Fibroblast of lung (primary cell): Measurements from ENCODE around the gene OTOA. TPM values are rescaled to one million over a fixed set of nuclear protein-coding genes. Genes with fewer than 3 reads are reported as not detected.
A peak's percentile ranks its signal among the peaks of the same experiment; 100 is the strongest.

Source experiments
- DNase-seq, 2 donors: peaks; one replicate each; pipeline versions ENCODE4 v3.0.0 to v3.0.0-alpha.2; 2010; ENCODE audit warnings: low read depth in 2 of 2
- H2AFZ ChIP-seq: 2 replicates; pipeline ENCODE4 v1.5.1; 2012; ENCODE audit warnings: low read length, control low read depth, inconsistent platforms
- H3K27ac ChIP-seq: 2 replicates; pipeline ENCODE4 v1.5.1; 2011; ENCODE audit warnings: low read length, control low read depth; ENCODE audit not compliant: insufficient read depth
- H3K27me3 ChIP-seq: 2 replicates; pipeline ENCODE4 v1.5.1; 2011; ENCODE audit warnings: mild to moderate bottlenecking, low read length; ENCODE audit not compliant: control insufficient read depth, insufficient read depth
- H3K36me3 ChIP-seq: 2 replicates; pipeline ENCODE4 v1.5.1; 2011; ENCODE audit warnings: low read length; ENCODE audit not compliant: control insufficient read depth, insufficient read depth
- H3K4me1 ChIP-seq: 2 replicates; pipeline ENCODE4 v1.5.1; 2011; ENCODE audit warnings: low read length; ENCODE audit not compliant: control insufficient read depth, insufficient read depth; ENCODE audit errors: extremely low read depth
- H3K4me2 ChIP-seq: 2 replicates; pipeline ENCODE4 v1.5.1; 2011; ENCODE audit warnings: low read length, control low read depth; ENCODE audit not compliant: insufficient read depth; ENCODE audit errors: extremely low read depth
- H3K4me3 ChIP-seq, 4 experiments: fragments of 200-600 bp in 1 of 4; sonication (generic) in 1 of 4; replicated peaks in 1 of 4; 2 replicates each; pipeline ENCODE4 v1.5.1; 2011 to 2016; ENCODE audit warnings: low read length in 4 of 4, low read depth in 3 of 4, mild to moderate bottlenecking in 3 of 4, control low read depth in 2 of 4, inconsistent platforms in 1 of 4, mixed read lengths in 1 of 4; ENCODE audit not compliant: insufficient read depth in 1 of 4; ENCODE audit errors: control extremely low read depth in 1 of 4
- H3K79me2 ChIP-seq: 2 replicates; pipeline ENCODE4 v1.5.1; 2012; ENCODE audit warnings: mild to moderate bottlenecking, low read length, inconsistent platforms; ENCODE audit not compliant: control insufficient read depth, insufficient read depth
- H3K9ac ChIP-seq: 2 replicates; pipeline ENCODE4 v1.5.1; 2011; ENCODE audit warnings: mild to moderate bottlenecking, low read length, control low read depth; ENCODE audit not compliant: insufficient read depth
- H3K9me3 ChIP-seq: 2 replicates; pipeline ENCODE4 v1.5.1; 2012; ENCODE audit warnings: low read depth, low read length; ENCODE audit not compliant: control insufficient read depth, insufficient read depth
- H4K20me1 ChIP-seq: 2 replicates; pipeline ENCODE4 v1.5.1; 2011; ENCODE audit warnings: low read length; ENCODE audit not compliant: control insufficient read depth, insufficient read depth; ENCODE audit errors: extremely low read depth
- EZH2 ChIP-seq: IDR thresholded peaks from 2 replicates; pipeline ENCODE4 v1.5.1; 2012; ENCODE audit warnings: low read length, control low read depth, mild to moderate bottlenecking; ENCODE audit errors: missing control alignments
- polyA plus RNA-seq, 2 donors: library from polyadenylated mRNA; depleted of rRNA in 1 of 2; stranded (reverse) in 1 of 2; unstranded in 1 of 2; fragments of >200 nt; gene quantifications; 2 replicates each; pipeline ENCODE4 v1.2.1, GENCODE V29; 2011 to 2012; ENCODE audit warnings: missing spikeins in 1 of 2
- total RNA-seq: library from RNA; depleted of rRNA; stranded (reverse); fragments of >200 nt; gene quantifications from 2 replicates; pipeline ENCODE4 v1.2.1, GENCODE V29; 2014
- TF ChIP-seq, protein P1 (sequence below), 2 donors: IDR thresholded peaks in 1 of 2; conservative IDR thresholded peaks in 1 of 2; 1 replicate in 1 of 2; 2 replicates in 1 of 2; pipeline ENCODE4 v1.5.1; 2011 to 2012; ENCODE audit warnings: low read length in 2 of 2, control low read depth in 1 of 2, inconsistent platforms in 1 of 2, low read depth in 1 of 2, mild to moderate bottlenecking in 1 of 2

Gene OTOA
- total and polyA plus RNA-seq, 2 donors (not counting 1 experiment from before 2014, with no cell fraction given), result 0.17 TPM; not detected in 1

DNA sequence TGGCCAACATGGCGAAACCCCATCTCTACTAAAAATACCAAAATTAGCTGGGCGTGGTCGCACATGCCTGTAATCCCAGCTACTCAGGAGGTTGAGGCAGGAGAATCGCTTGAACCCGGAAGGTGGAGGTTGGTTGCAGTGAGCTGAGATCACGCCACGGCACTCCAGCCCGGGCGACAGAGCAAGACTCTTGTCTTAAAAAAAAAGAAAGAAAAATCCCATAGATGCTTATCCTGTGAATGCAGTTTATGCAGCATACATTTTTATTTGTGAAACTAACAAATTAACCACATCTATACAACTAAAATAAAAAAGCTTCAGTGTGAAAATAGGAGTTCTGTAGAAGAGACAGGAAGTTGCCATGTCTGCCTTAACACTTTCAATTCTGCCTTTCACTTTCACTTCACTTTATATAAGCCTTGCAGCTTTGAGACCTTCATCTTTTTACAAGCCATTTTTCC is 18.5 kb upstream of the OTOA start:
- Histone ChIP-seq H3K79me2 (peaks cover 6% of the 10 kb centered on the region), H3K27ac (peak overlapping the region; percentile 52), H2AFZ (no peak overlapping the region)

DNA sequence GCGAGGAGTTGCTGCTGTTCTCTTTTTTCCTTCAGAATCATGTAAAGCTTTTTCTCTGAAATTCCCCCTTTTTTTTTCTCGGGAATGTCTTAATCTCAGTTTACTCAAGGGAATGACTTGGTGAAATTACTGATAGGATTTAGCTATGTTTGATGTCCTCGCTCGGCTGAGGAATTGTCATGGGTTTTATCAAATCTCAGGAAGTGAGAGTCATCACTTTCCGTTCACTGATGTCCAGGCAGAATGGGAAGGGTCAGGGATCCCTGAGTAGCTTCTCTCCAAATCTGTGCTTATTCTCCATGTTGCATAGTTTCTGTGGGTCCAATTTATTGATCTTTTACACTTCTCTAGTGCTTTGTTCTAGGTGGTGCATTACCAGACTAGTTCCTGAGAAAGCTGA is 17.7 kb upstream of the OTOA start:
- H2AFZ ChIP-seq, result no peak overlapping the region
- no peak overlapping the region for H3K4me2 ChIP-seq
- H3K27me3 ChIP-seq, result no peaks in the 10 kb centered on the region
- no peak for TF ChIP-seq EZH2
- TF ChIP-seq, protein P1, sequence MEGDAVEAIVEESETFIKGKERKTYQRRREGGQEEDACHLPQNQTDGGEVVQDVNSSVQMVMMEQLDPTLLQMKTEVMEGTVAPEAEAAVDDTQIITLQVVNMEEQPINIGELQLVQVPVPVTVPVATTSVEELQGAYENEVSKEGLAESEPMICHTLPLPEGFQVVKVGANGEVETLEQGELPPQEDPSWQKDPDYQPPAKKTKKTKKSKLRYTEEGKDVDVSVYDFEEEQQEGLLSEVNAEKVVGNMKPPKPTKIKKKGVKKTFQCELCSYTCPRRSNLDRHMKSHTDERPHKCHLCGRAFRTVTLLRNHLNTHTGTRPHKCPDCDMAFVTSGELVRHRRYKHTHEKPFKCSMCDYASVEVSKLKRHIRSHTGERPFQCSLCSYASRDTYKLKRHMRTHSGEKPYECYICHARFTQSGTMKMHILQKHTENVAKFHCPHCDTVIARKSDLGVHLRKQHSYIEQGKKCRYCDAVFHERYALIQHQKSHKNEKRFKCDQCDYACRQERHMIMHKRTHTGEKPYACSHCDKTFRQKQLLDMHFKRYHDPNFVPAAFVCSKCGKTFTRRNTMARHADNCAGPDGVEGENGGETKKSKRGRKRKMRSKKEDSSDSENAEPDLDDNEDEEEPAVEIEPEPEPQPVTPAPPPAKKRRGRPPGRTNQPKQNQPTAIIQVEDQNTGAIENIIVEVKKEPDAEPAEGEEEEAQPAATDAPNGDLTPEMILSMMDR (conservative IDR thresholded peaks at IDR 0.05 in 1 of 2, IDR thresholded peaks at IDR 0.05 in 1 of 2; ENCODE audit: low read depth in 1 of 2, low read length in 2 of 2), result no peak
- H3K4me3 ChIP-seq, result no peak overlapping the region
- no peaks in the 10 kb centered on the region for H3K9me3 ChIP-seq
- no peak overlapping the region for H3K9ac ChIP-seq
- no peaks in the 10 kb centered on the region for H3K4me1 ChIP-seq
- peak overlapping the region; percentile 52 for H3K27ac ChIP-seq
- no peaks in the 10 kb centered on the region for H4K20me1 ChIP-seq
- H3K36me3 ChIP-seq, result peaks cover 2% of the 10 kb centered on the region
- peaks cover 6% of the 10 kb centered on the region for H3K79me2 ChIP-seq
- no peak for DNase-seq

More for the DNA sequence above, 18.5 kb upstream of the OTOA start:
- no peak for TF ChIP-seq EZH2
- TF ChIP-seq, protein P1 (conservative IDR thresholded peaks at IDR 0.05 in 1 of 2, IDR thresholded peaks at IDR 0.05 in 1 of 2; ENCODE audit: low read depth in 1 of 2, low read length in 2 of 2), result no peak
- no peak overlapping the region for H3K9ac ChIP-seq
- H3K4me3 ChIP-seq, result peak overlapping the region; percentile 17 to 42 (median 20)
- no peaks in the 10 kb centered on the region for H4K20me1 ChIP-seq
- peak in 1 of 2 donors; percentile 47 for DNase-seq
- H3K27me3 ChIP-seq, result no peaks in the 10 kb centered on the region
- peak overlapping the region; percentile 85 for H3K4me2 ChIP-seq
- H3K4me1 ChIP-seq, result no peaks in the 10 kb centered on the region
- no peaks in the 10 kb centered on the region for H3K9me3 ChIP-seq
- H3K36me3 ChIP-seq, result peaks cover 2% of the 10 kb centered on the region

DNA sequence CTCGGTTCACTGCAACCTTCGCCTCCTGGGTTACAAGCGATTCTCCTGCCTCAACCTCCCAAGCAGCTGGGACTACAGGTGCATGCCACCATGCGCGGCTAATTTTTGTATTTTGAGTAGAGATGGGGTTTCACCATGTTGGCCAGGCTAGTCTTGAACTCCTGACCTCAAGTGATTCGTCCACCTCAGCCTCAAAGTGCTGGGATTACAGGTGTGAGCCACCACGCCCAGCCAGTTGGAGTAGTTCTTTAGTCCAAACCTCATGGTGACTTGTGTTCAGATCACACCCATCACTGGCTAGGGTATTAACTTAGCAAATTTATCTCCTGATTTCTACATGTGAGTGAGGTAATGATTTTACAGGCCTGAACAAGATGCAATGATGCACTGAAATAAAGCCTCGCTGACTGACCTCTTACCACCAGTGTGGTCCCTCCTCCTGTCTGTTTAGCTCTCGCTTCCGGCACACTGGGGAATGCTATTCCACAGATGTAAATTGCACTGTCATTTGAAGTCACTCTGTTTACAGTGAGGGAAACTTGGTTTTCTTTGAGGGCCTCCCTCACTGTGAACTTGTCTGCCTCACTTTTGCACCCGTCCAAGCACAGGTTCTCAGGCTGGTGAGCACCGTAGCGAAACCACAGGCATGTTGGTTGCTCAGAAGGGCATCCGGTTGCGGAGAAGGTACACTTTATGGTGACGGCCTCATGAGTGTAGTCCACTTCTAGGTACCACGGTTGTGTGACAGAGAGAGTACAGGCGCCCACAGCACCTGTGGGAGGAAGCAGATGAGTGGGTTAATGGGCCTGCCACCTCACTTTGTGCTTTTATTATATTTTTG is 16.8 kb upstream of the OTOA start:
- Histone ChIP-seq H3K9ac (no peak overlapping the region), H3K4me3 (no peak overlapping the region), H3K36me3 (peaks cover 2% of the 10 kb centered on the region), H3K9me3 (no peaks in the 10 kb centered on the region), H3K4me1 (no peaks in the 10 kb centered on the region), H3K27ac (no peak overlapping the region), H3K27me3 (no peaks in the 10 kb centered on the region), H2AFZ (no peak overlapping the region), H3K79me2 (peaks cover 6% of the 10 kb centered on the region), H4K20me1 (no peaks in the 10 kb centered on the region), H3K4me2 (no peak overlapping the region)
- no peak for DNase-seq
- TF ChIP-seq, protein P1 (conservative IDR thresholded peaks at IDR 0.05 in 1 of 2, IDR thresholded peaks at IDR 0.05 in 1 of 2; ENCODE audit: low read depth in 1 of 2, low read length in 2 of 2), result no peak
- TF ChIP-seq EZH2, result no peak
